Small intestine (tissue), 7 donors: Measurements from ENCODE around the gene MDN1. TPM values are rescaled to one million over a fixed set of nuclear protein-coding genes. Genes with fewer than 3 reads are reported as not detected.

ENCODE experiments used
- DNase-seq, 2 donors: peaks; one replicate each; pipeline versions ENCODE4 v3.0.0 to v3.0.0-alpha.2; 2013
- FAIRE-seq: peaks from 2 replicates; lab custom pipeline; 2012; peaks lifted over from hg19 to GRCh38; lab: Jason Lieb, UNC
- H3K27ac ChIP-seq, 3 donors: one replicate each; pipeline ENCODE4 v1.5.1; 2013; ENCODE audit warnings: low read length in 2 of 3, mild to moderate bottlenecking in 2 of 3, control low read depth in 1 of 3, inconsistent platforms in 1 of 3, low read depth in 1 of 3, moderate library complexity in 1 of 3
- H3K27me3 ChIP-seq, 3 donors: one replicate each; pipeline ENCODE4 v1.6.1; 2013; ENCODE audit warnings: low read length in 3 of 3, inconsistent platforms in 1 of 3; ENCODE audit not compliant: control insufficient read depth in 3 of 3, insufficient read depth in 3 of 3
- H3K36me3 ChIP-seq, 3 donors: one replicate each; pipeline ENCODE4 v1.6.1; 2013; ENCODE audit warnings: low read length in 3 of 3, inconsistent platforms in 1 of 3, low read depth in 1 of 3, mild to moderate bottlenecking in 1 of 3, moderate library complexity in 1 of 3; ENCODE audit not compliant: control insufficient read depth in 3 of 3, insufficient read depth in 2 of 3
- H3K4me1 ChIP-seq, 3 donors: one replicate each; pipeline ENCODE4 v1.6.1; 2013; ENCODE audit warnings: low read length in 2 of 3, inconsistent platforms in 1 of 3, low read depth in 1 of 3, mild to moderate bottlenecking in 1 of 3, moderate library complexity in 1 of 3; ENCODE audit not compliant: control insufficient read depth in 3 of 3, insufficient read depth in 2 of 3
- H3K4me3 ChIP-seq, 3 donors: one replicate each; pipeline ENCODE4 v1.5.1; 2013; ENCODE audit warnings: low read length in 3 of 3, control low read depth in 1 of 3, inconsistent platforms in 1 of 3, low read depth in 1 of 3, mild to moderate bottlenecking in 1 of 3, moderate library complexity in 1 of 3
- H3K9me3 ChIP-seq, 2 donors: one replicate each; pipeline ENCODE4 v1.6.1; 2013; ENCODE audit warnings: low read depth in 1 of 2, low read length in 1 of 2; ENCODE audit not compliant: control insufficient read depth in 2 of 2, insufficient read depth in 1 of 2
- WGBS, 3 donors: extraction: QIAGEN DNeasy Blood & Tissue Kit; methylation state at CpG; one replicate each; pipeline ENCODE4 v1.1.7; 2013; 5-methylcytosine and 5-hydroxymethylcytosine counted together
- polyA plus RNA-seq, 4 donors: library from polyadenylated mRNA; stranded (reverse) in 3 of 4; unstranded in 1 of 4; fragments of 200-250 nt in 3 of 4; fragments of 120-200 nt in 1 of 4; gene quantifications; one replicate each; pipeline versions ENCODE4 v1.2.1 to v1.2.3, GENCODE V29; 2013
- donor health status: healthy with polysubstance abuse.
- donor health status: control.
- donor health status: control.
- donor health status: Bipolar disorder and iron deficiency.
- donor health status: healthy.

The MDN1 gene
- polyA plus RNA-seq, 4 donors = 8.6 to 24.0 (median 15.3) TPM

DNA sequence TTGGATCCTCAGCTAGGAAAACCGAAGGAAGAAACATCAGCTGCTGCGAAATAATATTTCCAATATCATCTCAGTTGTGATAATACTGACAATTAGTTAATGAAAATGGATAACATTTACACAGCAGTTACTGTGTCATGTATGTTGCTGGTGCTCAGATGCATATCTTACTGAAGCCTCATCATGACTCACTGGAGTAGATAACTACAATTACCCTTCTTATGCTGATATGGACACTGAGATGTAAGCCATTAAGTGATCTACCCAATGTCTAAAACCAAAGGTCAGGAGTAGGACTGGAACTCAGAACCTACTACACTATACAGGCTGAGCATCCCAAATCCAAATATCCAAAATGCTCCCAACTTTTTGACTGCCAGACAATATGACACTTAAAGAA lies 126.4 kb downstream of the MDN1 start:
- Histone ChIP-seq H3K27ac (no peak overlapping the region), H3K27me3 (no peaks in the 10 kb centered on the region), H3K9me3 (no peaks in the 10 kb centered on the region), H3K36me3 (peaks cover 15 to 55% (median 20%) of the 10 kb centered on the region in 3 donors), H3K4me1 (no peaks in the 10 kb centered on the region), H3K4me3 (no peak overlapping the region)
- FAIRE-seq = no peak
- peak in 1 of 2 donors; percentile 4 for DNase-seq
- WGBS, 3 donors = 93 to 98% (median 98%) methylated on average over 2 of the region's 2 CpGs

DNA sequence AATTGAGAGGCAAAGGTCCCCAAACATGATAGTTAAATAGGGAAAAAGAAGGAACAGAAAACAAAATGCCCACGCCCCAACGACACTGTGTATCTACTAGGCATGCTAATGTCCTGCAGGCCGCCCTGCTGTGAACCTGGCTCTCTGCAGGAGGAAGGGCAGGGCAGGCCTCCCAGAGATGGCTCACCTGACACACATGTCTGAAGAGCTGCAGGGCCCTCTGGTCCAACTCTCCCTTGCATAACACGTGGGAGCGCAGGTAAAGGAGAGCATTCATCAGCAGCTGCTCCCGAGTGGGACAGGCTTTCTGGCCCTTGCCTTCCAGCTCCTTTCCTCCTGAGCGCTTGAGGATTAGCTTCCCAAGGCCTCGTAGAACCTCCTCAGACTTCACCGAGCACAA lies 127.3 kb downstream of the MDN1 start:
- 90 to 98% (median 91%) methylated on average over 9 of the region's 9 CpGs for WGBS, 3 donors
- Histone ChIP-seq H3K36me3 (peaks cover 16 to 56% (median 21%) of the 10 kb centered on the region in 3 donors), H3K4me3 (no peak overlapping the region), H3K9me3 (no peaks in the 10 kb centered on the region), H3K27ac (no peak overlapping the region), H3K4me1 (no peaks in the 10 kb centered on the region), H3K27me3 (no peaks in the 10 kb centered on the region)
- FAIRE-seq = no peak
- DNase-seq = no peak

DNA sequence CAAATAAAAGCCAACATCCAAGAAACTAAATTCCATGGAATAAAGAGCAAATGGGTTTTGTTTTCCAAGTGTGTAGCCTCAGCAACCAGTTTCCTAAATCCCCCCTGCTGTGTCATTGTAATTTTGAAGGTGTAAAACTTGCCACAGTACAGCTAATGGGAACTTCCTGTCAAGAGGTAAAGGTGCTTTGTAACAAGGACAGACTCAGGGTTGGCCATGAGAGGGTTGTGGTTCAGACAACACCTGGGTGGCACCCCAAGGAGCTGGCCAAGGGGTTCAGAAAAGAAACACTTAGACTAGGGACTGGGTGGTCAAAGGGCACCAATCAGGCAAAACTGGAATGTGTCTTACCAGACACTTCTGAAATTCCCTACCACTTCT lies 128.7 kb downstream of the MDN1 start:
- DNase-seq (no peak), FAIRE-seq (no peak)
- no peak overlapping the region for H3K4me3 ChIP-seq
- no peak overlapping the region for H3K27ac ChIP-seq
- peaks cover 16 to 60% (median 20%) of the 10 kb centered on the region in 3 donors for H3K36me3 ChIP-seq
- H3K9me3 ChIP-seq = no peaks in the 10 kb centered on the region
- H3K27me3 ChIP-seq = no peaks in the 10 kb centered on the region
- no peaks in the 10 kb centered on the region for H3K4me1 ChIP-seq

DNA sequence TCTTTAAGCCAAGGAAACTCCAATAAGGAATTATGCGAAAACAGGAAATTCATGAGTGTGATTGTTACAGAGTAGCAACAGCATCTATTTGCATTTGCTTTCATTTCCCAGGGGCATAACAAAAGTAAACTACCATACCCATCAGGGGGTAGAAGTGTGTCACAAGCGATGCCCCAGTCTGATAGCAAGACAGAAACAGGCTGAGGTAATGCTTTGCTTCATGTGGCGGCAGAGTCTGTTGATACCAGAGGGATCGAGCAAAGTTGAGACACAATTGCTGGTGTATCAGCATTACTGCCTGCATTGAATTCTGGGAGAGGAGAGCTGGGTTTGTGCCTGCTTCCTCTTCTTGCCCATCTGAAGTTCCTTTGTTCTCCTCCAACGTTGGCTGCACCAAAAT lies 129.9 kb downstream of the MDN1 start:
- Histone ChIP-seq H3K4me3 (no peak overlapping the region), H3K27ac (no peak overlapping the region), H3K36me3 (peaks cover 20 to 51% (median 23%) of the 10 kb centered on the region in 3 donors), H3K9me3 (no peaks in the 10 kb centered on the region), H3K27me3 (no peaks in the 10 kb centered on the region), H3K4me1 (no peaks in the 10 kb centered on the region)
- DNase-seq = no peak
- 69 to 85% (median 82%) methylated on average over 5 of the region's 5 CpGs for WGBS, 3 donors
- no peak for FAIRE-seq

DNA sequence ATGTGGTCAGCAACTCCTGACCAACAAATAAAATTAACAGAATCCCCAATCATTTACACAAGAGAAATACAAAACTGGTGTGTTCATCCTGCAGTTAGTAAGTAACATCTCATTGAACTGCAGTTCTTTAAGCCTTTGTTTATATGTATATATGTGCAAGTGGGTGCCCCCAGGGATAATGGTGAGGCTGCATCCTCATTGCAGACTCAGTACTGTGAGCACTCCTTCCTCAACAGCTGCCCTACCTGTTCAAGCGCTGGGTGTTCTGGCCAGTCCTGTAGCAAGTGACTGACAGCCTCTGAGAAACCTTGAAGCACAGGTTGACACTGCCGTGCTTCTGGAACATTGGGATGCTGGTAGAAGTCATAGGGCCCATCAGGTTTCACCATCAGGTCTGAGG lies 131.3 kb downstream of the MDN1 start:
- FAIRE-seq (no peak), DNase-seq (no peak)
- Histone ChIP-seq H3K27ac (no peak overlapping the region), H3K27me3 (no peaks in the 10 kb centered on the region), H3K4me1 (no peaks in the 10 kb centered on the region), H3K9me3 (no peaks in the 10 kb centered on the region), H3K4me3 (no peak overlapping the region), H3K36me3 (peaks cover 21 to 51% (median 22%) of the 10 kb centered on the region in 3 donors)
- whole genome bisulfite sequencing, 3 donors = 93 to 100% (median 98%) methylated on average over 2 of the region's 2 CpGs

DNA sequence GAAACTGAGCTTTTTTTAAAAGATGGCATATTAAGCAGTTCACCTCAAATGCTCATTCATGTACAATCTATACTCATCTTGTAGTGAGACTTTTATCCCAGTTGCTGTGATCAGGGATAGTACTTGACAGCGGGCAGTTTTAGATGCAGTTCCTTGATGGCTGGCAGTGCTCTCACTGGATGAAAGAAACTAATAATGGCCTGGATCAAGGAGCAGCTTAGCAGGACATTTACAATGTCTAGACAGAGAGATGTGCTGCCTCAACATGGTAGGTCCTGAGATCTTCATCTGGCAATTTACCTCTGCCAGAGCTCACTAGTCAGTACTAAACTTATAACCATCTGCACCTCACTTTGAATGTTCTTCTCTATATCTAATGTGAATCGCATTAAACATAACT lies 134.3 kb downstream of the MDN1 start:
- peaks cover 15 to 56% (median 21%) of the 10 kb centered on the region in 3 donors for H3K36me3 ChIP-seq
- no peak overlapping the region for H3K27ac ChIP-seq
- DNase-seq (no peak), FAIRE-seq (no peak)
- WGBS, 3 donors = 98 to 99% (median 99%) methylated on average over 2 of the region's 2 CpGs
- no peak overlapping the region for H3K4me3 ChIP-seq
- H3K4me1 ChIP-seq = no peaks in the 10 kb centered on the region
- no peaks in the 10 kb centered on the region for H3K9me3 ChIP-seq
- no peaks in the 10 kb centered on the region for H3K27me3 ChIP-seq

DNA sequence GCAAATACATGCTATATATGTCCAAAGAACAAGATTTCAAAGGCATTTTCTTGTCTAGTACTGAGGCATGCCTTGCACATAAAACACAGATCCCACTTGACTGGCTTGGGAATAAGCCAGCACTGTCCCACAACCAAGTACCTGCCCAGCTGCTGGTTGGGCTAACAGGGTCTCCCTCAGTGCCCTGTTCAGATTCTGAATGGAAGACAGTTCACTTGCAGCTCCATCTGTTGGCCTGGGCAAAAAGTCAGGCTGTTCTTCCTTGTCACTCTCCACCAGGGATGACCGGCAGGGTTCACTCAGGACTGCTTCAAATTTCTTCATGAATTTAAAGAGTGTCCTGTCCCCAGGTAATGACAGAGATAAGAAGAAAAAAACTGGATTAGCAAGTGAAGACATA lies 136.6 kb downstream of the MDN1 start:
- H3K9me3 ChIP-seq = no peaks in the 10 kb centered on the region
- peaks cover 14 to 58% (median 26%) of the 10 kb centered on the region in 3 donors for H3K36me3 ChIP-seq
- H3K4me1 ChIP-seq = no peaks in the 10 kb centered on the region
- WGBS, 3 donors = 96 to 100% (median 100%) methylated on average over 1 of the region's 1 CpG
- DNase-seq (no peak), FAIRE-seq (no peak)
- H3K27me3 ChIP-seq = no peaks in the 10 kb centered on the region
- no peak overlapping the region for H3K4me3 ChIP-seq
- H3K27ac ChIP-seq = no peak overlapping the region

DNA sequence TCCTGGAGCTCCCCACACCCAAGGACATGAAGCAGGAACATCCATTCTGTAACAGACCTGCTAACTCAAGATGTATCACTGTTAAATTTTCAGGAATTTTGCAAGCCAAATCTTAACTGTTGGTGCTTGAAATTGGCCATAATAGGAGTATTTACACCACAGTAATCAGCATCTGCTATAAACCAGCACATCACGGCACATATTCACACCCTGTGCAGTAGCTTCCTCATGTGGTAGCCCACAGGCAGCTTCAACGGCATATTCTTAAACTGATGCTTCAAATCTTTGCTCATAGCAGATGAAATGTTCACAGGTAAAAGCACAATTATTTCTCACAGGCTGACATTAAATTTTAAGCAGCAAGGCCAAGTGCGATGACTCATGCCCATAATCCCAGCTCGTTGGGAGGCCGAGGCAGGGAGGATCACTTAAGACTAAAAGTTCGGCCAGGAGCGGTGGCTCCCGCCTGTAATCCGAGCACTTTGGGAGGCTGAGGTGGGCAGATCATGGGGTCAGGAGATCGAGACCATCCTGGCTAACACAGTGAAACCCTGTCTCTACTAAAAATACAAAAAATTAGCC lies 137.5 kb downstream of the MDN1 start:
- no peak overlapping the region for H3K27ac ChIP-seq
- H3K27me3 ChIP-seq = no peaks in the 10 kb centered on the region
- no peaks in the 10 kb centered on the region for H3K9me3 ChIP-seq
- no peak for DNase-seq
- 93 to 94% (median 94%) methylated on average over 10 of the region's 10 CpGs for WGBS, 3 donors
- no peak for FAIRE-seq
- peaks cover 14 to 63% (median 23%) of the 10 kb centered on the region in 3 donors for H3K36me3 ChIP-seq
- H3K4me1 ChIP-seq = no peaks in the 10 kb centered on the region
- no peak overlapping the region for H3K4me3 ChIP-seq

DNA sequence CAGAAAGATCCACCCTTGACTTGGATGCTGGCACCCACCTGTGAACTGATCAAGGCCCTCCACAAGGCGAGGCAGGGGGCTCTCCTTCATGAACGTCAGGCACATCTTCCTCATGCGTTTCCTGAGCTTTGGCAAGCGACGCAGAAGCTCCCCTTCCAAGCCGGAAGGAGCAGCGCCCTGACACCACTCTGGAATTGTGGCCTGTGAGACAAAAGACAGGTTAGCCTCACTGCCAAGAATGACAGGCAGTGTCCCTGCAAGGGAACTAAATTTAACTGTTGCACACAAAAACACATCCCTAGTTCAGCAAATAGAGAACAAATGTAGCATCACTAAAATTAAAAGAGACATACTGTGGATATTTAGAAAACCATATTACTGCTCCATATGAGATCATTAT lies 139.0 kb downstream of the MDN1 start:
- DNase-seq (no peak), FAIRE-seq (no peak)
- Histone ChIP-seq H3K36me3 (peaks cover 18 to 63% (median 20%) of the 10 kb centered on the region in 3 donors), H3K4me3 (no peak overlapping the region), H3K9me3 (no peaks in the 10 kb centered on the region), H3K27ac (no peak overlapping the region), H3K4me1 (no peaks in the 10 kb centered on the region), H3K27me3 (no peaks in the 10 kb centered on the region)
- 81 to 93% (median 91%) methylated on average over 7 of the region's 7 CpGs for WGBS, 3 donors
